PFSK-1 (cell line): ENCODE results near the gene MPC1.

Experiments used
- FOXP2 ChIP-seq: optimal IDR thresholded peaks from 2 replicates; pipeline ENCODE3; 2011; ENCODE audit warnings: borderline replicate concordance, control low read depth, inconsistent platforms; ENCODE audit not compliant: insufficient read depth; ENCODE audit errors: extremely low read length, extremely low read depth
- POLR2AphosphoS5 ChIP-seq: IDR thresholded peaks from 2 replicates; pipeline ENCODE4 v1.6.1; 2012; ENCODE audit warnings: low read depth, mild to moderate bottlenecking, control low read depth, low read length, moderate library complexity
- SIN3A ChIP-seq: IDR thresholded peaks from 2 replicates; pipeline ENCODE4 v1.6.1; 2012; ENCODE audit warnings: mild to moderate bottlenecking, low read length, moderate library complexity, borderline replicate concordance; ENCODE audit not compliant: insufficient read depth
- TAF1 ChIP-seq: IDR thresholded peaks from 2 replicates; pipeline ENCODE4 v1.6.1; 2012; ENCODE audit warnings: low read length, control low read depth, borderline replicate concordance; ENCODE audit not compliant: insufficient read depth
- TF ChIP-seq, protein P1 (sequence below), 2 experiments: IDR thresholded peaks; 2 replicates each; pipeline versions ENCODE4 v1.6.1 to v1.8.0; 2011 to 2012; ENCODE audit warnings: low read depth in 2 of 2, low read length in 2 of 2, control low read depth in 1 of 2, inconsistent platforms in 1 of 2, mild to moderate bottlenecking in 1 of 2, moderate library complexity in 1 of 2; ENCODE audit not compliant: insufficient read depth in 1 of 2

DNA sequence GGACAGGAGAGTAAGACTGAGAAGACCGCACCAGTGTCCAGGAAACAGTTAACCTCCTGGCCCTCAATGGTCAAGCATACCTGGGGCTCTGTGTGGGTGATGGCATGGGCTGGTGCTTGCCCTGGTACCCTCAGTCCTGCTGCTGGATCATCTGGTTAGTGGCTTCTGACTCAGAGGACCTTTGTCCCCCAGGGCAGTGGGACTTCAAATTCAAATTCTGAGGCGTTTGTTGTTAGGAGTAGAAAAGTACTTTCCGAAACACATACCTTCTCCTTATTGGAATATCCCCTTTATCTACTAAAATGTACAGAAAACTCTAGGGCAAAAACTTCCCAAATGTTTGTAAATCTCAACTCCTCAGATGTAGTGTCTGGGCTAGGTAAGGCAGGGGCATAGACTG is 36.3 kb downstream of the MPC1 start:
- TF ChIP-seq SIN3A (no peak), TAF1 (no peak), POLR2AphosphoS5 (no peak), FOXP2 (no peak)
- TF ChIP-seq, protein P1, sequence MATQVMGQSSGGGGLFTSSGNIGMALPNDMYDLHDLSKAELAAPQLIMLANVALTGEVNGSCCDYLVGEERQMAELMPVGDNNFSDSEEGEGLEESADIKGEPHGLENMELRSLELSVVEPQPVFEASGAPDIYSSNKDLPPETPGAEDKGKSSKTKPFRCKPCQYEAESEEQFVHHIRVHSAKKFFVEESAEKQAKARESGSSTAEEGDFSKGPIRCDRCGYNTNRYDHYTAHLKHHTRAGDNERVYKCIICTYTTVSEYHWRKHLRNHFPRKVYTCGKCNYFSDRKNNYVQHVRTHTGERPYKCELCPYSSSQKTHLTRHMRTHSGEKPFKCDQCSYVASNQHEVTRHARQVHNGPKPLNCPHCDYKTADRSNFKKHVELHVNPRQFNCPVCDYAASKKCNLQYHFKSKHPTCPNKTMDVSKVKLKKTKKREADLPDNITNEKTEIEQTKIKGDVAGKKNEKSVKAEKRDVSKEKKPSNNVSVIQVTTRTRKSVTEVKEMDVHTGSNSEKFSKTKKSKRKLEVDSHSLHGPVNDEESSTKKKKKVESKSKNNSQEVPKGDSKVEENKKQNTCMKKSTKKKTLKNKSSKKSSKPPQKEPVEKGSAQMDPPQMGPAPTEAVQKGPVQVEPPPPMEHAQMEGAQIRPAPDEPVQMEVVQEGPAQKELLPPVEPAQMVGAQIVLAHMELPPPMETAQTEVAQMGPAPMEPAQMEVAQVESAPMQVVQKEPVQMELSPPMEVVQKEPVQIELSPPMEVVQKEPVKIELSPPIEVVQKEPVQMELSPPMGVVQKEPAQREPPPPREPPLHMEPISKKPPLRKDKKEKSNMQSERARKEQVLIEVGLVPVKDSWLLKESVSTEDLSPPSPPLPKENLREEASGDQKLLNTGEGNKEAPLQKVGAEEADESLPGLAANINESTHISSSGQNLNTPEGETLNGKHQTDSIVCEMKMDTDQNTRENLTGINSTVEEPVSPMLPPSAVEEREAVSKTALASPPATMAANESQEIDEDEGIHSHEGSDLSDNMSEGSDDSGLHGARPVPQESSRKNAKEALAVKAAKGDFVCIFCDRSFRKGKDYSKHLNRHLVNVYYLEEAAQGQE (IDR thresholded peaks at IDR 0.05; ENCODE audit: insufficient read depth in 1 of 2, low read depth in 2 of 2, low read length in 2 of 2), result no peak
